Activated CD4-positive, alpha-beta T cell treated with anti-CD3 and anti-CD28 coated beads, Interleukin-2, amount 50 U/mL, for 1 hour (primary cell): ENCODE measurements around the gene CDC20.
"Not testable (repeated sequence)": the region's sequence is repeated elsewhere in the genome, so short reads cannot be mapped to it uniquely, and the experiment has no call there.

ENCODE experiments used
- DNase-seq: peaks from one replicate; pipeline ENCODE4 v3.0.0-alpha.2; 2020

Gene CDC20

GRCh38 chr1:43386676-43387075 lies 27.9 kb downstream of the CDC20 start:
- no peak for DNase-seq

GRCh38 chr1:43387976-43388599 lies 29.3 kb downstream of the CDC20 start:
- DNase-seq, result no peak

GRCh38 chr1:43388613-43389012 lies 29.8 kb downstream of the CDC20 start:
- DNase-seq, result no peak

- DNase-seq, result peak; percentile 92
These were observed 30.8 kb downstream of the CDC20 start, which contains the start of the genes MED8 and SZT2 for GRCh38 chr1:43389326-43390313. Gene MED8, minus strand, starts transcription at chr1:43389800. Its CDS starts 36 bp downstream, at chr1:43389764. Gene SZT2, plus strand, starts transcription at chr1:43389899. Its CDS starts 70 bp downstream, at chr1:43389969.

- DNase-seq, result no peak
These were observed 33.9 kb downstream of the CDC20 start for GRCh38 chr1:43392702-43393101.

GRCh38 chr1:43395523-43395922 lies 36.7 kb downstream of the CDC20 start:
- DNase-seq, result no peak

GRCh38 chr1:43396059-43396458 lies 37.3 kb downstream of the CDC20 start:
- DNase-seq, result no peak

- no peak for DNase-seq
These were observed 39.4 kb downstream of the CDC20 start for GRCh38 chr1:43398227-43398626.

GRCh38 chr1:43400441-43400840 lies 41.7 kb downstream of the CDC20 start:
- DNase-seq, result not testable (repeated sequence)

- no peak for DNase-seq
These were observed 43.5 kb downstream of the CDC20 start for GRCh38 chr1:43402089-43402865.

- no peak for DNase-seq
These were observed 45.6 kb downstream of the CDC20 start for GRCh38 chr1:43404353-43404752.

- no peak for DNase-seq
These were observed 46.6 kb downstream of the CDC20 start for GRCh38 chr1:43405219-43405875.

GRCh38 chr1:43405876-43406234 lies 47.1 kb downstream of the CDC20 start:
- DNase-seq, result no peak

GRCh38 chr1:43410571-43410970 lies 51.8 kb downstream of the CDC20 start:
- no peak for DNase-seq
